ENCODE data around the gene CRYGD. TPM values are rescaled to one million over a fixed set of nuclear protein-coding genes. Genes with fewer than 3 reads are reported as not detected.
A peak's percentile ranks its signal among the peaks of the same experiment; 100 is the strongest.

CRYGD gene
- total and polyA plus RNA-seq, 2 of the 13 experiments (the other 11 are each of a cell fraction or from before 2014, with no cell fraction given): not detected

- Histone ChIP-seq H4K20me1 (ENCODE audit: insufficient read depth, low read length) (no peaks in the 10 kb centered on the region), H3K79me2 (ENCODE audit: insufficient read depth, low read length) (no peaks in the 10 kb centered on the region), H3K4me1 (ENCODE audit: insufficient read depth, low read length) (no peaks in the 10 kb centered on the region), H3K36me3 (replicated peaks in 1 of 2; ENCODE audit: control insufficient read depth in 1 of 2, insufficient read depth in 2 of 2, low read length in 2 of 2) (no peaks in the 10 kb centered on the region), H3K27ac (ENCODE audit: extremely low read length, insufficient read depth, low read length) (no peak overlapping the region), H3K4me3 (replicated peaks in 1 of 3; ENCODE audit: insufficient read depth in 1 of 3, low read depth in 2 of 3, low read length in 3 of 3) (no peak overlapping the region), H3K4me2 (ENCODE audit: low read depth, low read length) (no peak overlapping the region), H3K9me3 (ENCODE audit: low read length) (no peaks in the 10 kb centered on the region), H3K9ac (ENCODE audit: insufficient read depth, low read depth, low read length) (no peak overlapping the region), H2AFZ (ENCODE audit: low read length) (no peak overlapping the region), H3K27me3 (ENCODE audit: control insufficient read depth in 1 of 2, insufficient read depth in 2 of 2, low read length in 2 of 2) (0 out of 5 replicates have a peak, but pooled peaks cover 0 to 10% of the 10 kb centered on the region in 2 experiments)
- no TSS peak for BruUV-seq (replicated peaks)
- in situ Hi-C loops (cut with HindIII; ENCODE audit: extremely low pct_ligation_motif_present, low pct_unique_long_range_greater_than_20kb): no loop called here
- FAIRE-seq (no peak), DNase-seq (ENCODE audit: low spot score) (no peak), ATAC-seq (no peak)
- ChIA-PET POLR2A (no interaction called here), CTCF (ENCODE audit: low intra/inter-chr PET ratio, low total read pairs) (no interaction called here)
- no peak for TF ChIP-seq SOX5 (CRISPR knock-in tag; IDR thresholded peaks at IDR 0.05; ENCODE audit: borderline replicate concordance)
- peak; percentile 52; the same call in 1 of the 2 replicates for TF ChIP-seq CEBPB (IDR thresholded peaks at IDR 0.05; ENCODE audit: borderline replicate concordance, low read depth, low read length)
- intact Hi-C loops (cut with micrococcal nuclease; ENCODE audit: unreplicated experiment): no loop called here
- WGBS (ENCODE audit: low lambda C conversion rate): 2% methylated on average over 2 of the region's 2 CpGs
Measured at GRCh38 chr2:208156439-208156838, 32.1 kb upstream of the CRYGD start.

- Histone ChIP-seq H3K36me3 (replicated peaks in 1 of 2; ENCODE audit: control insufficient read depth in 1 of 2, insufficient read depth in 2 of 2, low read length in 2 of 2) (no peaks in the 10 kb centered on the region), H3K9ac (ENCODE audit: insufficient read depth, low read depth, low read length) (no peak overlapping the region), H3K9me3 (ENCODE audit: low read length) (no peaks in the 10 kb centered on the region), H2AFZ (ENCODE audit: low read length) (no peak overlapping the region), H4K20me1 (ENCODE audit: insufficient read depth, low read length) (no peaks in the 10 kb centered on the region), H3K27me3 (ENCODE audit: control insufficient read depth in 1 of 2, insufficient read depth in 2 of 2, low read length in 2 of 2) (0 out of 5 replicates have a peak, but pooled peaks cover 0 to 10% of the 10 kb centered on the region in 2 experiments), H3K27ac (ENCODE audit: extremely low read length, insufficient read depth, low read length) (no peak overlapping the region), H3K4me2 (ENCODE audit: low read depth, low read length) (no peak overlapping the region), H3K4me3 (replicated peaks in 1 of 3; ENCODE audit: insufficient read depth in 1 of 3, low read depth in 2 of 3, low read length in 3 of 3) (no peak overlapping the region), H3K4me1 (ENCODE audit: insufficient read depth, low read length) (no peaks in the 10 kb centered on the region), H3K79me2 (ENCODE audit: insufficient read depth, low read length) (no peaks in the 10 kb centered on the region)
- DNase-seq (ENCODE audit: low spot score) (no peak), FAIRE-seq (no peak), ATAC-seq (no peak)
- TF ChIP-seq ZNF468 (CRISPR knock-in tag; IDR thresholded peaks at IDR 0.05): no peak
- TF ChIP-seq REL (CRISPR knock-in tag; conservative IDR thresholded peaks at IDR 0.05): no peak
- TF ChIP-seq BRD4 (CRISPR knock-in tag; IDR thresholded peaks at IDR 0.05): no peak
- no peak for TF ChIP-seq ZNF235 (CRISPR knock-in tag; IDR thresholded peaks at IDR 0.05; ENCODE audit: borderline replicate concordance)
- TF ChIP-seq YEATS4 (CRISPR knock-in tag; IDR thresholded peaks at IDR 0.05; ENCODE audit: borderline replicate concordance): no peak
- no peak for TF ChIP-seq ZNF101 (CRISPR knock-in tag; IDR thresholded peaks at IDR 0.05; ENCODE audit: borderline replicate concordance, low read depth)
- POLR2A ChIA-PET: no interaction called here
- intact Hi-C loops (cut with micrococcal nuclease; ENCODE audit: unreplicated experiment) (no loop called here), in situ Hi-C loops (cut with HindIII; ENCODE audit: extremely low pct_ligation_motif_present, low pct_unique_long_range_greater_than_20kb) (no loop called here)
- CTCF ChIA-PET (ENCODE audit: low intra/inter-chr PET ratio, low total read pairs): no interaction called here
- no TSS peak for BruUV-seq (replicated peaks)
Measured at GRCh38 chr2:208153156-208153555, 28.8 kb upstream of the CRYGD start.

Data from HepG2 (cell line).